Activated CD8-positive, alpha-beta memory T cell treated with anti-CD3 and anti-CD28 coated beads, Interleukin-2, amount 50 U/mL, for 24 hours (primary cell): ENCODE results near the gene PLBD2.

Experiments
- DNase-seq: peaks from one replicate; pipeline ENCODE4 v3.0.0-alpha.2; 2020; ENCODE audit errors: extremely low read depth

Gene PLBD2

GRCh38 chr12:113418213-113418879, 60.0 kb downstream of the PLBD2 start:
- DNase-seq = no peak

- no peak for DNase-seq
Measured at GRCh38 chr12:113420996-113421595, 62.7 kb downstream of the PLBD2 start.

- DNase-seq = no peak
Measured at GRCh38 chr12:113422030-113422885, 63.9 kb downstream of the PLBD2 start, which contains the start of gene SDSL. Gene SDSL, plus strand, starts transcription at chr12:113422380. Its CDS starts 5,603 bp downstream, at chr12:113427983.

- no peak for DNase-seq
Measured at GRCh38 chr12:113422886-113423669, 64.7 kb downstream of the PLBD2 start.

- DNase-seq = no peak
Measured at GRCh38 chr12:113424456-113424855, 66.1 kb downstream of the PLBD2 start.

GRCh38 chr12:113424915-113425823, 66.8 kb downstream of the PLBD2 start:
- DNase-seq = no peak

GRCh38 chr12:113425960-113426453, 67.6 kb downstream of the PLBD2 start:
- DNase-seq = no peak

GRCh38 chr12:113427882-113428281, 69.5 kb downstream of the PLBD2 start:
- DNase-seq = no peak

GRCh38 chr12:113428482-113428881, 70.1 kb downstream of the PLBD2 start:
- DNase-seq = no peak

- no peak for DNase-seq
Measured at GRCh38 chr12:113432986-113433385, 74.6 kb downstream of the PLBD2 start.

- no peak for DNase-seq
Measured at GRCh38 chr12:113435367-113435766, 77.0 kb downstream of the PLBD2 start.

- DNase-seq = no peak
Measured at GRCh38 chr12:113436586-113436985, 78.2 kb downstream of the PLBD2 start.

GRCh38 chr12:113436993-113437728, 78.8 kb downstream of the PLBD2 start:
- no peak for DNase-seq

GRCh38 chr12:113437729-113438100, 79.3 kb downstream of the PLBD2 start:
- DNase-seq = no peak

- DNase-seq = no peak
Measured at GRCh38 chr12:113438523-113439300, 80.3 kb downstream of the PLBD2 start.

- no peak for DNase-seq
Measured at GRCh38 chr12:113439301-113439597, 80.9 kb downstream of the PLBD2 start.

GRCh38 chr12:113439606-113440030, 81.2 kb downstream of the PLBD2 start:
- no peak for DNase-seq

GRCh38 chr12:113440336-113440735, 81.9 kb downstream of the PLBD2 start:
- DNase-seq = no peak
